Tibial nerve (tissue), 4 donors: Measurements from ENCODE around the gene CALML3. TPM values are rescaled to one million over a fixed set of nuclear protein-coding genes. Genes with fewer than 3 reads are reported as not detected.

ENCODE experiments used
- DNase-seq, 2 donors: peaks; one replicate each; pipeline ENCODE4 v3.0.0-alpha.2; 2019; ENCODE audit warnings: low spot score in 2 of 2
- H3K27ac ChIP-seq, 4 donors: fragments of 200-600 bp; sonication (generic) in 3 of 4; one replicate each; pipeline ENCODE4 v1.5.1; 2017 to 2019; ENCODE audit warnings: mild to moderate bottlenecking in 1 of 4
- H3K27me3 ChIP-seq, 2 donors: fragments of 200-600 bp; sonication (generic) in 1 of 2; one replicate each; pipeline versions ENCODE4 v1.5.1 to v1.6.0; 2017 to 2019
- H3K36me3 ChIP-seq, 3 donors: fragments of 200-600 bp; sonication (generic); one replicate each; pipeline ENCODE4 v1.5.1; 2018 to 2019
- H3K4me1 ChIP-seq, 4 donors: fragments of 200-600 bp; sonication (generic) in 3 of 4; one replicate each; pipeline ENCODE4 v1.5.1; 2017 to 2019
- H3K4me3 ChIP-seq, 4 donors: fragments of 200-600 bp; sonication (generic) in 3 of 4; one replicate each; pipeline ENCODE4 v1.5.1; 2017 to 2019; ENCODE audit warnings: mild to moderate bottlenecking in 1 of 4, moderate library complexity in 1 of 4
- H3K9me3 ChIP-seq, 4 donors: fragments of 200-600 bp; sonication (generic) in 3 of 4; one replicate each; pipeline ENCODE4 v1.5.1; 2017 to 2019
- CTCF ChIP-seq, 5 experiments: fragments of 200-600 bp in 3 of 5; fragments of 450-650 bp in 2 of 5; sonication (generic) in 3 of 5; IDR thresholded peaks; one replicate each; pipeline ENCODE4 v1.5.1; 2016 to 2019; ENCODE audit warnings: antibody characterized with exemption in 5 of 5, mild to moderate bottlenecking in 3 of 5, moderate library complexity in 2 of 5
- EP300 ChIP-seq, 2 donors: sonication (generic); formaldehyde crosslinking; IDR thresholded peaks; one replicate each; pipeline ENCODE4 v1.6.1; 2017; ENCODE audit warnings: antibody characterized with exemption in 2 of 2, mild to moderate bottlenecking in 1 of 2
- POLR2A ChIP-seq, 2 donors: fragments of 450-650 bp; IDR thresholded peaks; one replicate each; pipeline ENCODE4 v1.6.1; 2017; ENCODE audit warnings: antibody characterized with exemption in 2 of 2, mild to moderate bottlenecking in 2 of 2, moderate library complexity in 2 of 2
- WGBS, 2 donors: methylation state at CpG; one replicate each; pipeline ENCODE4 v1.1.5; 2018; 5-methylcytosine and 5-hydroxymethylcytosine counted together
- total RNA-seq, 4 donors: library from RNA; depleted of rRNA; stranded (reverse); fragments of >200 nt; gene quantifications; one replicate each; pipeline ENCODE4 v1.1.0, GENCODE V29; 2016

The CALML3 gene
- total RNA-seq, 4 donors from 2014 or later: not detected

DNA sequence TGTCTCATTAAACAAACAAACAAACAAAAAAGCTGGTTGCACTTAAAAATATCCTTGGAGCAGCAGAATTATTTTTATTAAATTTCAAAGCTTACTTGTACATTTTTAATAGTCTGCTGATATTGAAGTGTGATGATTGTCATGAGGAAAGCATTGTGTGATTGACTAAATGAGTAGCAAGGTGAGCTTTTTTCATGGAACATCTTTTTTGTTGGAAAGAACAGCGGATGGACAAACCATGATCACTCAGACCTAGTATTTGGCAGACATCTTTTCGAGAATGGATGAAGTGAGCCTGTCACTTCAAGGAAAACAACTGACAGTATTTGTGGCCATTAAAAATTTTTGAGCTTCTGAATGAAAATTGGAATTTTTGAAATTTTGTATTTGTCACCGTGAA lies 5.7 kb upstream of the CALML3 start:
- no peak for DNase-seq
- TF ChIP-seq POLR2A (IDR thresholded peaks at IDR 0.05): no peak
- no peak for TF ChIP-seq EP300 (IDR thresholded peaks at IDR 0.05)
- WGBS, 2 donors: 97 to 98% methylated on average over 3 of the region's 3 CpGs
- Histone ChIP-seq H3K9me3 (no peaks in the 10 kb centered on the region), H3K36me3 (no peaks in the 10 kb centered on the region), H3K27ac (no peak overlapping the region), H3K4me1 (no peaks in the 10 kb centered on the region), H3K4me3 (no peak overlapping the region), H3K27me3 (no peaks in the 10 kb centered on the region)

- 76% methylated on average over 7 of the region's 7 CpGs for WGBS, 2 donors
- H3K27me3 ChIP-seq: no peaks in the 10 kb centered on the region
- H3K36me3 ChIP-seq: no peaks in the 10 kb centered on the region
- H3K9me3 ChIP-seq: no peaks in the 10 kb centered on the region
- no peak overlapping the region for H3K4me3 ChIP-seq
- no peak for DNase-seq
- no peaks in the 10 kb centered on the region for H3K4me1 ChIP-seq
- no peak overlapping the region for H3K27ac ChIP-seq
- no peak for TF ChIP-seq CTCF (IDR thresholded peaks at IDR 0.05)
- TF ChIP-seq EP300 (IDR thresholded peaks at IDR 0.05): no peak
- no peak for TF ChIP-seq POLR2A (IDR thresholded peaks at IDR 0.05)
These were observed 1.7 kb upstream of the CALML3 start for GRCh38 chr10:5522913-5523560.

DNA sequence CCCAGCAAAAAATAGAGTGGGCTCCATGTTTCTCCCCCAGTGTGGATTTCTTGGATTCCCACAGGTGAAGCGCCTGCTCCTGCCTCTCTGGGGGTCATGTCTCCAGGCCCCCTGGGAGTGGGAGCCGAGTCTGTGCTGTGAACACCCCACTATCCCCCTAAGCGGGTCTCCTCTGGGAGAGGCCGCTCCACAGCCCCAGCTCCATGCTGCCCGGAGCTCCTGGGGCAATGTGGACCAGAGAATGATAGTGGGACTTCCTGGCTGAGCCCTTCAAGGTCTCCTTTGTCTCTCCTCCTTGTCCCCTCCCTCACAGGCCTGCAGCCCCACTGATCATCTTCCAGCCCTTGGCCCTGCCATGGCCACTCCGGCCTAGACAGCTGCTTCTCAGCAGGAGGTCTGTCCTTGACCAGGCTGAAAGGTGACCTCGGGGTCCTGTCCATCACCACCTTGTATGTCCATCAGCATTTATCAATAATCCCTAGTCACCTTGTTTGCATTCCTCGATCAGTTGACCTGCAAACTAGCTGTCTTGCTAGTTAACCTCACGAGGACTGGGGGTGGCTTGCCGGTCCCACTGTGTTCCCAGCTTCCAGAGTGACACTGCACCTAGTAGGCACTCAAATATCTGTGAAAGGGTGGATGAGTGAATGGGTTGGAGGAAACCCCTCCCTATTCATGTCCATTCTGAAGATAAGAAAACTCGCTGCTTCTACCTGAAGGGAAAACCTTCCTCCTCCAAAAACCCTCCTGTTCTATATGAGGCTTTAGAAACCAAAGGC lies 776 bp upstream of the CALML3 start:
- H3K27ac ChIP-seq: no peak overlapping the region
- no peak for DNase-seq
- no peaks in the 10 kb centered on the region for H3K9me3 ChIP-seq
- TF ChIP-seq EP300 (IDR thresholded peaks at IDR 0.05) (no peak), CTCF (IDR thresholded peaks at IDR 0.05) (no peak), POLR2A (IDR thresholded peaks at IDR 0.05) (no peak)
- WGBS, 2 donors: 88 to 94% methylated on average over 11 of the region's 11 CpGs
- H3K4me1 ChIP-seq: no peaks in the 10 kb centered on the region
- H3K4me3 ChIP-seq: no peak overlapping the region
- H3K27me3 ChIP-seq: no peaks in the 10 kb centered on the region
- H3K36me3 ChIP-seq: no peaks in the 10 kb centered on the region

DNA sequence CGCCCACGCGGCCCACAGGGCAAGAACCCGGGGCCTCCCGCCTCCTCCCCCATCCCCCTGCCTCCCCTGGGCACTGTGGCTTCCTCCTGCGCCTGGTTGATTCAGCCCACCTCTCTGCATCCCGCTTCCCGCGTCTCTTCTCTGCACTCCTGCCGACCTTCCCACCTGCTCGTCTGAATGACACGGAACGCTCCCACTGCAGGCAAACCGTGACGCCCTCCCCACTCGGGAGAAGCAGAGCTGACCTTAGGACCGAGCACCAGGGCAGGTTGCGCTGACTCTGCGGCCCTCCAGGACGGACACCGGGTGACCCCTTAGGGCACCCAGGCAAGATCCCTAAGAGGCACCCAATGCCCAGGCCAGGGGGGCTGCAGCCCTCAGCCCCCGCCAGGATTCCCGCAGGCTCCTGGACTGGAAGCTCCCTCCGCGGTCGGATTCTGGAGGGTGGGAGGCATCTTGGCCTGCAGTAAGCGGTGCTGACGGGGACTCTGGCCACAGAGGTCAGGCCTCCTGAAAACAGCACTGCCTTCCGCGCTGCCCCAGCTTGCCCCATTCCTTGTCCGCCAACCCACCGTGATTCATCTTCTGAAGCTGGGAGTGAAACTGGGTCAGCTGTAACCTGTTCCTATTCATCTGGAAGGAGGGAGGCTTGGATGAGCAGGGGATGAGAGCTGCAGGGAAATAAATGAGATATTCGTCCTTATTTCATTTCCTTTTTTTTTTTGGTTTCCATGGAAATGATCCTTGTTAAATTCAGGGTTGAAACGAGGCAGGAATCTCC lies 990 bp downstream of the CALML3 start:
- Histone ChIP-seq H3K9me3 (no peaks in the 10 kb centered on the region), H3K27me3 (no peaks in the 10 kb centered on the region), H3K36me3 (no peaks in the 10 kb centered on the region), H3K4me1 (no peaks in the 10 kb centered on the region), H3K4me3 (no peak overlapping the region), H3K27ac (no peak overlapping the region)
- DNase-seq: no peak
- no peak for TF ChIP-seq CTCF (IDR thresholded peaks at IDR 0.05)
- no peak for TF ChIP-seq EP300 (IDR thresholded peaks at IDR 0.05)
- TF ChIP-seq POLR2A (IDR thresholded peaks at IDR 0.05): no peak
- WGBS, 2 donors: 79 to 81% methylated on average over 31 to 34 of the region's 34 CpGs

GRCh38 chr10:5526691-5527331 lies 2.0 kb downstream of the CALML3 start:
- H3K27ac ChIP-seq: no peak overlapping the region
- no peak for DNase-seq
- WGBS, 2 donors: 89 to 91% methylated on average over 7 to 8 of the region's 8 CpGs
- H3K36me3 ChIP-seq: no peaks in the 10 kb centered on the region
- TF ChIP-seq EP300 (IDR thresholded peaks at IDR 0.05) (no peak), POLR2A (IDR thresholded peaks at IDR 0.05) (no peak), CTCF (IDR thresholded peaks at IDR 0.05) (no peak)
- no peaks in the 10 kb centered on the region for H3K9me3 ChIP-seq
- no peak overlapping the region for H3K4me3 ChIP-seq
- H3K27me3 ChIP-seq: no peaks in the 10 kb centered on the region
- no peaks in the 10 kb centered on the region for H3K4me1 ChIP-seq
